Measurements from ENCODE around the gene LIPM. TPM values are rescaled to one million over a fixed set of nuclear protein-coding genes. Genes with fewer than 3 reads are reported as not detected.
A peak's percentile ranks its signal among the peaks of the same experiment; 100 is the strongest.

LIPM gene
- total RNA-seq, 1 donor from 2014 or later = not detected

DNA sequence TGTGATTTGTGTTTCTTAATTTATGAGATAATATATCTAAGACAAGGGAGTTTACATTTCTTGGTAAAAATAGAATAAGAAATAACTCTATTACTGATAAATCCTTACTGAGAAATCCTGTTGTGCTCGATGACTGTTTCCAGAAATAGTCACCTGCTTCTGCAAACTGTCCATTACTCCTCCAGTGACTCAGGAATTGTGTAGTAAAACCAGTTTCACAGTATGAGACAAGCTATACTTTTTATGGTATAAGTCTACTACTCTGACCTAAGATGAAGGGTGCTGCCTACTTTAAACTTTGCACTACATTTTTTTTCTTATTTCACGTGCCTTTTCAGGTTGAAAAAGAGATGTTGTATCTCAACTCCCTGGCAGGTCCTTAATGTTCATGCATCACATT, 56.0 kb downstream of the LIPM start:
- intact Hi-C loops (cut with DNase I) = no loop called here
- H3K9me3 ChIP-seq = no peaks in the 10 kb centered on the region
- H3K27me3 ChIP-seq = no peaks in the 10 kb centered on the region
- DNase-seq (no peak), ATAC-seq (no peak)
- no peaks in the 10 kb centered on the region for H3K4me1 ChIP-seq
- H3K27ac ChIP-seq = no peak overlapping the region
- no peaks in the 10 kb centered on the region for H3K36me3 ChIP-seq
- no peak overlapping the region for H3K4me3 ChIP-seq
- TF ChIP-seq, protein P1, sequence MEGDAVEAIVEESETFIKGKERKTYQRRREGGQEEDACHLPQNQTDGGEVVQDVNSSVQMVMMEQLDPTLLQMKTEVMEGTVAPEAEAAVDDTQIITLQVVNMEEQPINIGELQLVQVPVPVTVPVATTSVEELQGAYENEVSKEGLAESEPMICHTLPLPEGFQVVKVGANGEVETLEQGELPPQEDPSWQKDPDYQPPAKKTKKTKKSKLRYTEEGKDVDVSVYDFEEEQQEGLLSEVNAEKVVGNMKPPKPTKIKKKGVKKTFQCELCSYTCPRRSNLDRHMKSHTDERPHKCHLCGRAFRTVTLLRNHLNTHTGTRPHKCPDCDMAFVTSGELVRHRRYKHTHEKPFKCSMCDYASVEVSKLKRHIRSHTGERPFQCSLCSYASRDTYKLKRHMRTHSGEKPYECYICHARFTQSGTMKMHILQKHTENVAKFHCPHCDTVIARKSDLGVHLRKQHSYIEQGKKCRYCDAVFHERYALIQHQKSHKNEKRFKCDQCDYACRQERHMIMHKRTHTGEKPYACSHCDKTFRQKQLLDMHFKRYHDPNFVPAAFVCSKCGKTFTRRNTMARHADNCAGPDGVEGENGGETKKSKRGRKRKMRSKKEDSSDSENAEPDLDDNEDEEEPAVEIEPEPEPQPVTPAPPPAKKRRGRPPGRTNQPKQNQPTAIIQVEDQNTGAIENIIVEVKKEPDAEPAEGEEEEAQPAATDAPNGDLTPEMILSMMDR (IDR thresholded peaks at IDR 0.05) = no peak

DNA sequence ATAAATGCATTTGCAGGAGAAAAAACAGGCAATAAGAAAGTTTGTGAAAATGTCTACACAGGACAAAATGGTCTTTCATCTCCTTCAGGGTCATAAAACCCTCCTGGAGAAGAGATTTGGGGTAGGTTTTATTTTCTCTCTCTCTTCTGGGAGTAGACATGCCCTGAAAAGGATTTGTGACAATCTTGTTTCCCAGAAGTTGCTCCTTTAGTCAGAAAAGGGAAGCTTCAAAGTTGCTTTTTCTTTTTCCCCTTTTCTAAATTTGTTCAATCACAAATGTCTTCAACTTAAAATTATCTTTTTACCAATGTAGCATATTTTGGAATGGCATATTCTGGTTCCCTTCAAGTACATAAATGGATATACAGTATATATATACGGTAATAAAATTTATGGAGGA, 58.5 kb downstream of the LIPM start:
- Histone ChIP-seq H3K36me3 (no peaks in the 10 kb centered on the region), H3K4me3 (no peak overlapping the region), H3K9me3 (no peaks in the 10 kb centered on the region), H3K27ac (no peak overlapping the region), H3K4me1 (no peaks in the 10 kb centered on the region), H3K27me3 (no peaks in the 10 kb centered on the region)
- intact Hi-C loops (cut with DNase I) = no loop called here
- DNase-seq (no peak), ATAC-seq (no peak)
- TF ChIP-seq, protein P1 (IDR thresholded peaks at IDR 0.05) = no peak

DNA sequence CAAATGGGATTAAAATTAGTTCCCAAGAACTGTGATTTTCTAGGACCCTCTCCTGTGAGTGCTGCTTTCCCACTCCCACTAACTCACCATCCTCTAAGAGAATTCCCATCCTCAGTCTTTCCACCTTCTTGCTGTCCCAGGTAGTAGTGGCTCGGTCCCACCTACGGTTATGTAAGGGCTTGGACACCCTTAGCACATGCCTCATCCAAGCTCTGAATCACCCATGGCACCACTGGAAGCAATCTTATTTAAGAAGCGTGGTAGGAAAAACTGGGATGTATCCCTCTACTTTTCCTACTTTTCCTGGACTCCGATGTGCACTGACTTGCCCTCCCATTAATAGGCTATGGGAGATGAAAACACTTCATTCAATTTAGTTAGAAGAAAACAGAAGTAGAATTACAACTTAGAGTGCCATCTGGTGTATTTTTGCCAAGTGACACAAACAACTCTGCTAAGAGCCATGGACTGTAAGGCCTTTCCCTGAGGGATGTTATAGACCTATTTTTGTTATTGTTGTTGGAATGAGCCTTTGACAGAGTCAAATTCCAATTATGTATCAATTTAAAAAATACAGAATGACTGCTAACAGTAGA, 62.8 kb downstream of the LIPM start:
- no peaks in the 10 kb centered on the region for H3K4me1 ChIP-seq
- H3K36me3 ChIP-seq = no peaks in the 10 kb centered on the region
- no peak overlapping the region for H3K27ac ChIP-seq
- DNase-seq (no peak), ATAC-seq (peak; percentile 61)
- H3K27me3 ChIP-seq = no peaks in the 10 kb centered on the region
- intact Hi-C loops (cut with DNase I) = no loop called here
- no peak overlapping the region for H3K4me3 ChIP-seq
- TF ChIP-seq, protein P1 (IDR thresholded peaks at IDR 0.05) = peak; percentile 20
- no peaks in the 10 kb centered on the region for H3K9me3 ChIP-seq

DNA sequence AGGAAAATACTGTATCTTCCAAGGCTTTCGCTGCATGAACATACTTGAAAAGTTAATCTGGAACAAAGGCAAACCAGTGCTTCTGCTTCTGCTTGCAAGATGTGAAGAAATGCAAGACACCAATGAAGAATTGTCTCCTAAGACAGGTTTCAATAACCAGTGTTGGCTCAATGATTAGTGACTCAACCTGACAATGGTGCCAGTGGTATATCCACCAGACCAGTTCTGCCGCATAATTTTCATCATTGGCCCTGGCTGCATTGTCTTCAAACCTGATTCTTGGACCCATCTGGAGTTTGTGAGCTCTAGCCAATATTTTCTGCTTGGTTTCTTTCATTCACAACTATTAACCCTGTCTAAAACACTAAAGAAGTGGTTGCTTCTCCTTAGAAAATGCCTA, 63.9 kb downstream of the LIPM start:
- no peak for ATAC-seq
- DNase-seq = no peak
- Histone ChIP-seq H3K27me3 (no peaks in the 10 kb centered on the region), H3K4me1 (no peaks in the 10 kb centered on the region), H3K4me3 (no peak overlapping the region), H3K9me3 (no peaks in the 10 kb centered on the region), H3K27ac (no peak overlapping the region), H3K36me3 (no peaks in the 10 kb centered on the region)
- intact Hi-C loops (cut with DNase I) = no loop called here
- TF ChIP-seq, protein P1 (IDR thresholded peaks at IDR 0.05) = no peak

DNA sequence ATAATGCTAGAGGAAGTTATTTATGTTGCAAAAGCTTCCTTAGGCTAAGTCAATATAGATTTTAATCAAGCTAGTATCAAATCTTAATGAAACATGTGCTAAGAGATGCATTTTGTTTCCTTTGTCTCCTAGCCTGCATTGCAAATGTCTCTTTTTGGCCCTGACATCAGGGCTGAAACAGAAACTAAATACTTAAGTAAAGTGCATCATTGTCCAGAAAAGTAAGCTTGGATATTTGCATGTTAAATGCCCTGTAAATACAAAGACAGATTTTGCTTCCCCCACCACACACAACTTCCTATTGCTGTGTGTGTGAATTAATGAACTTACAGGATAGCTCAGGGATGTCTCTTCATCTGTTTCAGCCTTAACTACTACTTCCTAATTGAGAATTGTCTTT, 67.6 kb downstream of the LIPM start:
- no peaks in the 10 kb centered on the region for H3K36me3 ChIP-seq
- TF ChIP-seq, protein P1 (IDR thresholded peaks at IDR 0.05) = no peak
- H3K4me1 ChIP-seq = no peaks in the 10 kb centered on the region
- no peak overlapping the region for H3K4me3 ChIP-seq
- no peak overlapping the region for H3K27ac ChIP-seq
- H3K9me3 ChIP-seq = no peaks in the 10 kb centered on the region
- H3K27me3 ChIP-seq = peaks cover 3% of the 10 kb centered on the region
- intact Hi-C loops (cut with DNase I) = no loop called here
- DNase-seq (no peak), ATAC-seq (no peak)

Other genes with a start within 250 kb of the LIPM start
- 3.7 TPM for gene RNLS, start 219.4 kb upstream of the LIPM start, total RNA-seq
- not detected for gene LIPJ, start 216.0 kb upstream of the LIPM start, total RNA-seq
- not detected for gene LIPF, start 138.3 kb upstream of the LIPM start, total RNA-seq
- gene LIPK, start 96.5 kb upstream of the LIPM start, total RNA-seq = not detected
- 1.0 TPM for gene LIPN, start 42.7 kb upstream of the LIPM start, total RNA-seq
- 2.3 TPM for gene ANKRD22, start 49.1 kb downstream of the LIPM start, total RNA-seq
- 6.8 TPM for gene STAMBPL1, start 77.5 kb downstream of the LIPM start, total RNA-seq
- gene ACTA2, start 150.0 kb downstream of the LIPM start, total RNA-seq = 478 TPM
- 41.2 TPM for gene FAS, start 188.1 kb downstream of the LIPM start, total RNA-seq